8988T (cell line): ENCODE measurements around the gene ADARB2.
"Not testable (repeated sequence)": the region's sequence is repeated elsewhere in the genome, so short reads cannot be mapped to it uniquely, and the experiment has no call there.

Source experiments
- DNase-seq: peaks from one replicate; pipeline ENCODE4 v3.0.0; 2011

ADARB2 gene

GRCh38 chr10:1538531-1539061 is 198.7 kb downstream of the ADARB2 start:
- no peak for DNase-seq

DNA sequence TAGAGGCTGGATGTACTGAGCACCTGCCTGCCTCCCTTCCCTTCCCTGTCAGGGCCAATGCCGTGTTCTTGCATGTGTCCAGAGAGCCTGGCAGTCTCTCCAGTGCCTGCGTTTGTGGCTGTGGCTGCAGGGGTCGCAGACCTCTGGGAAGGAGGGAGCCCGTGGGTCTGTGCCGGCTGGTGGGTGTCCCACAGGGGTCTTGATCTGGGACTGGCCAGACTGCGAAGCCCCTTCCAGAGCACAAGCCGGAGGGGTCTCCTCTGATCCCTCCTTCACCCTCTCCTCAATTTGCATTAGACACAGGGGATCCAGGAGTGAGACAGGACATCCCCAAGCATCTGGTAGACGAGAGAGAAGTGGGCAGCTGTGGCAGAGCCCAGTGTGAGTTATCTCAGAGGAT is 199.2 kb downstream of the ADARB2 start:
- DNase-seq, result no peak

GRCh38 chr10:1537449-1537848 is 199.9 kb downstream of the ADARB2 start:
- DNase-seq, result not testable (repeated sequence)

DNA sequence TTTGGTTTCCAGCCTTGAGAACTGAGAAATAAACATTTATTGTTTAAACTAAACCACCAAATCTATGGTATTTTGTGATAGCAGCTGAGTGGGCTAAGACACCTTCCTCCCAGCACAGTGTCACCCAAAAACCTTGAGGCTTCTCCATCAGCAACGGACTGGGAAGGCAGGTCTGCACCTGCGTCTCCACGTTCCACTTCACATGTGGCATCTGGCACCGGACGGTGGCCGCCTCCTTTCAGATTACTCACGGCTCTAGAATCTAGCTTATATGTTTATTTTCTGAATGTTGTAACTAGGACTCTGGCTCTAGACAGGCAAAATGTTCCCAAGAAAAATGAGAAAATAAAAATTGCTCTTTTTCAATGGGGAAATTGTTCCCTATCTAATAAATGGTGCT is 201.0 kb downstream of the ADARB2 start:
- DNase-seq, result no peak

DNA sequence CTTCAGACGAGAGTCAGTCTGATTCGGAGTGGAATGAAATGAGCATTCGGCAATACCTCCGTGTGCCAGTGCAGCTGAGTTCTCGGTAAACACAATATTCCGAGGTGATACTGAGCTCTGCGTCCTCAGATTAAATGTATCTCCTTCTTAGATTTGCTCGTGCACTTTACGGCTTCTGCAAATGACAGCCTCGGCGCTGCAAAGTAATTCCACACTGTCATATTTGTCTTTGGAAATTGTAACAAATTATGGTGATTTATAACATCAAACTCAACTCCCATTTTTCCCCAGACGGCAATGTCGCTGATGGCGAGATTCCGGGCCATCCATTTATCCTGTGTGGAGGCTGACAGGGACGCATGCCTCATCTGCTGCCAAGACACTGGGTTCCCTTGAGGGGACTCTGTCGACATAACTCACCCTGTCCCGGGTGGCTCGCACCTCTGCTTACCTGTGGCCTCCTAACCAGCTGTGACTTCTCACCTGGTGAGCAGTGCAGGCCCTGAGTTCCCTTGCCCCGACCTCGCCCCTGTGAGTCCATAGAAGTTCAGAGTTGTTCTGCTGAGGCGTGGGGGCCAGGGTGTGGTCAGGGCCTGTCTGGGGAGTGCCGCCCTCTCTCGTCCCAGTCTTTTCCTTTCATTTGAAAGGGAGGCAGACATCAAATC is 201.9 kb downstream of the ADARB2 start:
- no peak for DNase-seq

DNA sequence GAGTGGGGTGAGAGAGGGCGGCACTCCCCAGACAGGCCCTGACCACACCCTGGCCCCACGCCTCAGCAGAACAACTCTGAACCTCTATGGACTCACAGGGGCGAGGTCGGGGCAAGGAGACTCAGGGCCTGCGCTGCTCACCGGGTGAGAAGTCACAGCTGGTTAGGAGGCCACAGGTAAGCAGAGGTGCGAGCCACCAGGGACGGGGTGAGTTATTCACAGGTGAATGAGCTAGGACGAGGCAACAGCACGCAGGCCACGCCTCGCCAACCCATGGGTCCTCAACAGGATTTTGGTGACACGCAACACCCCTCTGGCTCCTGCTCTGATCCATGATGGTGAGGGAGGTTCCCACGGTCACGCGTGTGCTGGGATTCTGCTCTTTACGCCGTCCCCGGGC is 202.5 kb downstream of the ADARB2 start:
- no peak for DNase-seq

DNA sequence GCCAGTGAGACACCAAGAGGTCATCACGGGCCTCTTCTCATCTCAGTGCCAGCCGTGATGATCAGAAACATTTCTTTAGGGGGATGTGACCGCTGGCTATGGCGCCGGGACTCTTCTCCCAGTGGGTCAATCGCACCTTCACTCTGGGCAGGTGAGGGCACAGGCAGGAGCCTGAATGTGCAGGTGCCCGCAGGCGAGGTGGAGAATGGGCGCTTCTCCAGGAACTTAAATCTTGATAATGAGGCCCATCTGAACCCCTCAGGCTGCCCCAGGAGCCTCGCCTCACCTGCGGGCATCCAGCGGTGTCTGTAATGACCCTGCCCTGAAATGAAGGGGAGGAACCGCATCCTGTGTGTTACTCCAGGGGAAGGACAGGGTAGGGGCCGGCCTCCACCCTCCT is 204.7 kb downstream of the ADARB2 start:
- no peak for DNase-seq

GRCh38 chr10:1531883-1532597 is 205.3 kb downstream of the ADARB2 start:
- no peak for DNase-seq

DNA sequence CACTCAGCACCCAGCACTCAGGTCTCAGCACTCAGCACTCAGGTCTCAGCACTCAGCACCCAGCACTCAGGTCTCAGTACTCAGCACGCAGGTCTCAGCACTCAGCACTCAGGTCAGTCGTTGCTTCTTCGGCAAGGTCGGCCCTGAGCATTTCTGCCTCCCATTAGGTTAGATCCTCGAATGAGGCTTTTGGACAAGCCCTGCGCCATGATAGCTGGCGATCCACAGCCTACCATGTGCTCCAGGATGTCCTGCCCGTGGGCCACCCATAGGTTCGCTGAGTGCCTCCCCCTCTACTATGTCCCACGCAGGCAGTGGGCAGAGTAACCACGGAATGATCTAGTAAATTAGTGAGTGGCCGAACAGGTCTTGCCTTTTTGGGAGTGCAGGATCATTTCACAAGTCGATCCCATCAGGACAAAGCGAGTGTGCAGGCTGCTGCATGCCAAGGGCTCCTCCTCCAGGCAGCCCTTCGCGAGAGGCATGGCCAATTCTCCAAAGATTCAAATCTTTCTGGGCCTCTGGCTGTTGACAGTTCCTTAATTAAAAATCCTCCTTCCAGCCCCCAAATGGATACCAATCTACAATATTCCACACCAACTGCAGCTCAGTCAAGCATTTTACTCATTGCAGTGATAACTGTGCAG is 206.3 kb downstream of the ADARB2 start:
- DNase-seq, result no peak

GRCh38 chr10:1529806-1530413 is 207.4 kb downstream of the ADARB2 start:
- no peak for DNase-seq

DNA sequence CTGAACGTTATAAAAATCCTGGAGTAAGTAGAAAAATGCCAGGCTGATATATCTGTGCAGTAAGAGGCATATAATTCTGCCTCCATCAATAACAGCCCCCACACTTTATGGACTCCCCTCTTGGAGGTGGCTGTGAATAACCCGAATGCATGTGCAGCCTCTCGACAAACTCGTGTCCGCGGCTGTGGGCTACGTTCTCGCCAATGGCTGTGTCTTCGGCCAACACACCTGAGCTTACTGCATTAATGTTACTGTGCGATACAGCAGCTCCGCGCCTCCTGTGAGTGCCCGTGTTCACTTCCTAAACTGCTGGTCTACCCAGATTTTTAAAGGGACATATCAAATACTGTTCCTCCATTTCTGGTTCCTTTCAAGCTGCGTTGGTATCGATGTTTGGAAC is 209.4 kb downstream of the ADARB2 start:
- DNase-seq, result no peak

GRCh38 chr10:1526436-1527055 is 210.8 kb downstream of the ADARB2 start:
- DNase-seq, result no peak

DNA sequence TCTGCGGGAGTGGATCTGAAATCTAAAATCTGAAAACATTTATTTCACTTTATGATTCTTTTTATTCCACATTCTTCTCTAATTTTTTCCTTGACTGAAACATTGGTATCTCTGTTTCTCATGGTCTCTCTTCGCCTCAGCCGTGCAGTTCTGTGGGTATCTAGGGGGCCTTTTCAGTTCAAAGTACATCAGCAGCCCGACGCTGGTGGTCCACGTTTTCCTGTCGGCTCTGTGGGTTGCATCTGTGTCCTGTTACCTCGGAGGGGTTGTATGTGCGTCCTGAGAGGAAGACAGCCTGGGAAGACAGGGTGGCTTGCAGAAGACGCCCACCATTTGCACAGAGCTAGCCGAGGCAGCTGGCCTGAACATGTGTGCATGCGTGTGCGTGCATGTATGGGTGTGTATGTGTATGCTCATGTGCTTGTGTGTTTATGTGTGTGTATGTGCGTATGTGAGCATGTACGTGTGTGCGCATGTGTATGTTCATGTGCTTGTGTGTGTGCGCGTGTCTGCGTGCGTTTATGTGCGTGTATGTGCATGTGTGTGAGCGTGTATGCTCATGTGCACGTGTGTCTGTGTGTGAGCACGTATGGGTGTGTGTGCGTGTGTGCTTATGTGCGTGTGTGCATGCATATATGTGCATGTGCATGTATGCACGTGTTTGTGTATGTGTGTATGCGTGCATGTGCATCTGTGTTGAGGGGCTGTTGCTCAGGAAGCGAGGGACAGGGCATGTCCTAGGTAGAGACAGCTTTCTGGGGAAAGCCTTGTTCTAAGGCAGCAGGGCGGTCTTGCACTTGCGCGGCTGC is 211.8 kb downstream of the ADARB2 start:
- no peak for DNase-seq

GRCh38 chr10:1524540-1524939 is 212.8 kb downstream of the ADARB2 start:
- no peak for DNase-seq

- DNase-seq, result no peak
These were observed 214.1 kb downstream of the ADARB2 start for GRCh38 chr10:1523221-1523620.

DNA sequence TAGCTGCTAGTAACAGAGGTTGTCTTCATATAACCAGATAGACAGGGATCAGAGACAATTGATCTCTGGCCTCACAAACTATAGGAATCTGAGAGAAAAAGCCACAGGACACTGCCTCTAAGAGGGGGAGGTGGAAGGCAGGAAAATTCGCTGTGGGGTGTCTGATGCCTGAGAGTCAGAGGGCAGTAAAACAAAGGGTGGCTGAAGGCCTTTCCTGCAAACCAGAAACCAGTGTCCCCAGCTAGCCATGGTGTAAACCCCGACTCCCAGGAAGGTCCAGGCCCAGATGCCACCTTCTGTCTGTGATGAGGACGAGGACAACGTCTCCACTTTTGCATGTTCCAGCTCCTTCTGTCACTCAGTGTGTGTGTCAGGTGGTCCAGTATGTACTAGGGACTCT is 215.1 kb downstream of the ADARB2 start:
- no peak for DNase-seq

- no peak for DNase-seq
These were observed 215.6 kb downstream of the ADARB2 start for GRCh38 chr10:1521741-1522140.

DNA sequence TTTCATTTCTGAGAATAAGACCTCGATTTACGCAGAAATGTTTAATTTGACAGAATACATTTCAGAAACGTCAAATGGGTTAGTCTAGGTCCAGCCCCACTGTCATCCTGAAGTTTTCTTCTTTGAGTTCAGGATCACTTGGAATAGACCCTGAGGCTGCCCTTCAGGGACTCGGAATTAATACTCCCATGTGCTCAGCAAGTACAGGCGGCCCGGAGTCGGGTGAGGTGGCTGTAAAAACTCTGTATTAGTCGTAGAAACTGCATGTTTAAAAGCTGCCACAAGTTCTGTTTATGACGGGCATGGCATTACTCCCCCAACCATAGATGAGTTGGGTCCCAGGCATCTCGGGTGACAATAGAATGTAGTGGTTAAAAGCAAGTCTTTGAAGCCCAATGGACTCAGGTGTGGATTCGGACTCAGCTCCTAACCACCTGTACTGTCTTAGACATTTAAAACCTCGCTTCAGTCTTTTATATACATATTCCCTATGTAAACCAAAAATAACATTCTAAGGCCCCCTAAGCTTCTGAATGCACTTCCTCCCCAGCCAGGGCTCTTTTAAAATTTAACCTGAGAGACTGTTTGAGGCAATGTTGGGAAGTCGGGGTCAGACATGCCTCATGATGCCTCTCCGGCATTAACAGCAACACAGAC is 216.3 kb downstream of the ADARB2 start:
- DNase-seq, result no peak

- no peak for DNase-seq
These were observed 217.9 kb downstream of the ADARB2 start for GRCh38 chr10:1519391-1519790.

- no peak for DNase-seq
These were observed 219.6 kb downstream of the ADARB2 start for GRCh38 chr10:1517684-1518083.

DNA sequence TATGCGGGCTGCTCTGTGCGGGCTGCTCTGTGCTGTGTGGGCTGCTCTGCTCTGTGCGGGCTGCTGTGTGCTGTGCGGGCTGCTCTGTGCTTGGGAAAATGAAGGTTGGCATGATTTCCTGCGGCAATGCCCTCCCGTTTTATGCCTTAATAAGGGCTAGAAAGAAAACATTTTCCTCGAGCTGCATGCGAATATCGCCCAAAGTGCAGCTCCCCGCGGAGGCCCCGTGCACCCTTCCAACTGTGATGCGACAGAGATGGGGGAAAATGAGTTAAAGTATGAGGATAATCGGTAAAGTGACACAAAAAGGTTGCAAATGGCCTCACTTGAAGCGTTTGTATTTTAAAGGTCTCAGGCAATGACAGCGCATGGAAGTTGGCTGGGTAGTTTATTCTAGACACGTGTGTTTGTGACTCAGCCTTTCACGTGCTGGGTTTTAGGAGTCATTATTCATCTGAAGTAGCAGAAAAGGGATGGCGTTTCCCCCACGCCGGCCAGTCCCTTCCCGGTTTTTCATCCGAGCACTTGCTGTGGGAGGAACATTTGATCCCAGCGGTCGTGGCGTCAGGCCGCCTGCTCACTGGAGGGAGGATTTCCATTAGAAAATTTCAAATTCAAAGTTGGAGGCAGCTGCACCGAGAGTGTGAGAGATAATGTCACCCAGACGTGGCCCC is 220.7 kb downstream of the ADARB2 start:
- no peak for DNase-seq
